Tibial artery (tissue), 4 donors: ENCODE measurements around the gene HPF1.
"Not testable (repeated sequence)": the region's sequence is repeated elsewhere in the genome, so short reads cannot be mapped to it uniquely, and the experiment has no call there.

Source experiments
- DNase-seq, 2 donors: peaks; one replicate each; pipeline ENCODE4 v3.0.0-alpha.2; 2019
- H3K27ac ChIP-seq, 2 donors: fragments of 200-600 bp; sonication (generic) in 1 of 2; 1 replicate in 1 of 2; 2 replicates in 1 of 2; pipeline ENCODE4 v1.5.1; 2018 to 2019; ENCODE audit warnings: mild to moderate bottlenecking in 1 of 2
- H3K27me3 ChIP-seq, 2 donors: fragments of 200-600 bp; sonication (generic) in 1 of 2; one replicate each; pipeline versions ENCODE4 v1.5.1 to v1.6.0; 2016 to 2019
- H3K36me3 ChIP-seq, 3 donors: fragments of 200-600 bp; sonication (generic) in 2 of 3; one replicate each; pipeline ENCODE4 v1.5.1; 2016 to 2019; ENCODE audit warnings: mild to moderate bottlenecking in 2 of 3
- H3K4me1 ChIP-seq, 4 donors: fragments of 200-600 bp; sonication (generic) in 2 of 4; 1 replicate in 3 of 4; 2 replicates in 1 of 4; pipeline ENCODE4 v1.5.1; 2016 to 2019
- H3K4me3 ChIP-seq, 2 donors: fragments of 200-600 bp; sonication (generic) in 1 of 2; 1 replicate in 1 of 2; 2 replicates in 1 of 2; pipeline ENCODE4 v1.5.1; 2018 to 2019; ENCODE audit warnings: mild to moderate bottlenecking in 2 of 2
- H3K9me3 ChIP-seq, 3 donors: fragments of 200-600 bp; sonication (generic) in 1 of 3; one replicate each; pipeline ENCODE4 v1.5.1; 2016 to 2019
- CTCF ChIP-seq, 2 experiments: fragments of 200-600 bp in 1 of 2; fragments of 450-650 bp in 1 of 2; IDR thresholded peaks; one replicate each; pipeline ENCODE4 v1.5.1; 2017 to 2019; ENCODE audit warnings: antibody characterized with exemption in 2 of 2, mild to moderate bottlenecking in 1 of 2, moderate library complexity in 1 of 2
- intact Hi-C: fragments of 100-400 bp; cut with DNase I; formaldehyde crosslinking; loops from one replicate; pipeline ENCODE4 v1.15.0; 2023; ENCODE audit warnings: low total_unique reads

The HPF1 gene

GRCh38 chr4:169795585-169795984 is 37.8 kb upstream of the HPF1 start:
- DNase-seq, result no peak
- Histone ChIP-seq H3K4me1 (peaks cover 0 to 10% (median 4%) of the 10 kb centered on the region in 4 donors), H3K4me3 (no peak overlapping the region), H3K9me3 (no peaks in the 10 kb centered on the region), H3K27me3 (peaks cover 0 to 5% of the 10 kb centered on the region in 2 donors), H3K36me3 (no peaks in the 10 kb centered on the region), H3K27ac (no peak overlapping the region)
- intact Hi-C loops, result no loop called here
- TF ChIP-seq CTCF (IDR thresholded peaks at IDR 0.05), result no peak

GRCh38 chr4:169791527-169792156 is 33.9 kb upstream of the HPF1 start:
- TF ChIP-seq CTCF (IDR thresholded peaks at IDR 0.05), result peak; percentile 32
- Histone ChIP-seq H3K36me3 (no peaks in the 10 kb centered on the region), H3K27ac (no peak overlapping the region), H3K9me3 (no peaks in the 10 kb centered on the region), H3K27me3 (peaks cover 0 to 31% of the 10 kb centered on the region in 2 donors), H3K4me1 (peaks cover 0 to 10% (median 4%) of the 10 kb centered on the region in 4 donors), H3K4me3 (peak overlapping the region; percentile 22 to 43)
- intact Hi-C loops, result no loop called here
- no peak for DNase-seq

GRCh38 chr4:169791062-169791461 is 33.3 kb upstream of the HPF1 start:
- intact Hi-C loops, result no loop called here
- H3K4me3 ChIP-seq, result no peak overlapping the region
- no peak for TF ChIP-seq CTCF (IDR thresholded peaks at IDR 0.05)
- H3K9me3 ChIP-seq, result no peaks in the 10 kb centered on the region
- DNase-seq, result no peak
- no peak overlapping the region for H3K27ac ChIP-seq
- peaks cover 0 to 10% (median 4%) of the 10 kb centered on the region in 4 donors for H3K4me1 ChIP-seq
- peaks cover 0 to 26% of the 10 kb centered on the region in 2 donors for H3K27me3 ChIP-seq
- H3K36me3 ChIP-seq, result no peaks in the 10 kb centered on the region

GRCh38 chr4:169774466-169775445 is 17.0 kb upstream of the HPF1 start:
- intact Hi-C loops, result no loop called here
- DNase-seq, result no peak
- Histone ChIP-seq H3K9me3 (no peaks in the 10 kb centered on the region), H3K27me3 (peaks cover 0 to 15% of the 10 kb centered on the region in 2 donors), H3K27ac (no peak overlapping the region), H3K4me1 (peaks cover 0 to 5% (median 1%) of the 10 kb centered on the region in 4 donors), H3K36me3 (no peaks in the 10 kb centered on the region), H3K4me3 (peak overlapping the region in 1 of 2 donors; percentile 18)
- TF ChIP-seq CTCF (IDR thresholded peaks at IDR 0.05), result no peak

- Histone ChIP-seq H3K4me3 (no peak overlapping the region), H3K27me3 (peaks cover 0 to 15% of the 10 kb centered on the region in 2 donors), H3K27ac (no peak overlapping the region), H3K9me3 (no peaks in the 10 kb centered on the region), H3K36me3 (no peaks in the 10 kb centered on the region), H3K4me1 (peaks cover 0 to 5% (median 1%) of the 10 kb centered on the region in 4 donors)
- TF ChIP-seq CTCF (IDR thresholded peaks at IDR 0.05), result no peak
- DNase-seq, result no peak
- intact Hi-C loops, result no loop called here
Observed at GRCh38 chr4:169773889-169774288, 16.1 kb upstream of the HPF1 start.

GRCh38 chr4:169771556-169772080 is 13.9 kb upstream of the HPF1 start:
- H3K27ac ChIP-seq, H3K4me1 ChIP-seq, H3K4me3 ChIP-seq, H3K9me3 ChIP-seq, H3K36me3 ChIP-seq, DNase-seq, intact Hi-C loops: not testable (repeated sequence)
- peaks cover 0 to 15% of the 10 kb centered on the region in 2 donors for H3K27me3 ChIP-seq
